Liver (tissue), 3 donors: ENCODE results near the gene C10orf95.

Experiments used
- GABPA ChIP-seq, 2 donors: IDR thresholded peaks in 1 of 2; conservative IDR thresholded peaks in 1 of 2; 2 replicates each; pipeline ENCODE4 v1.6.1; 2016; ENCODE audit warnings: antibody characterized with exemption in 2 of 2, mild to moderate bottlenecking in 1 of 2, moderate library complexity in 1 of 2
- SP1 ChIP-seq: IDR thresholded peaks from 2 replicates; pipeline ENCODE4 v1.6.1; 2018; ENCODE audit warnings: antibody characterized with exemption, mild to moderate bottlenecking
- TF ChIP-seq, protein P1 (sequence below): fragments of 150-350 bp; IDR thresholded peaks from 2 replicates; pipeline ENCODE4 v1.5.1; 2017; ENCODE audit warnings: improper control_type of control experiment, low read depth, low read length; ENCODE audit not compliant: missing input control
- TF ChIP-seq, protein P2 (sequence below): IDR thresholded peaks from 2 replicates; pipeline ENCODE4 v1.6.1; 2016; ENCODE audit warnings: antibody characterized with exemption, mild to moderate bottlenecking
- donor health status: healthy.
- donor health status: healthy.

DNA sequence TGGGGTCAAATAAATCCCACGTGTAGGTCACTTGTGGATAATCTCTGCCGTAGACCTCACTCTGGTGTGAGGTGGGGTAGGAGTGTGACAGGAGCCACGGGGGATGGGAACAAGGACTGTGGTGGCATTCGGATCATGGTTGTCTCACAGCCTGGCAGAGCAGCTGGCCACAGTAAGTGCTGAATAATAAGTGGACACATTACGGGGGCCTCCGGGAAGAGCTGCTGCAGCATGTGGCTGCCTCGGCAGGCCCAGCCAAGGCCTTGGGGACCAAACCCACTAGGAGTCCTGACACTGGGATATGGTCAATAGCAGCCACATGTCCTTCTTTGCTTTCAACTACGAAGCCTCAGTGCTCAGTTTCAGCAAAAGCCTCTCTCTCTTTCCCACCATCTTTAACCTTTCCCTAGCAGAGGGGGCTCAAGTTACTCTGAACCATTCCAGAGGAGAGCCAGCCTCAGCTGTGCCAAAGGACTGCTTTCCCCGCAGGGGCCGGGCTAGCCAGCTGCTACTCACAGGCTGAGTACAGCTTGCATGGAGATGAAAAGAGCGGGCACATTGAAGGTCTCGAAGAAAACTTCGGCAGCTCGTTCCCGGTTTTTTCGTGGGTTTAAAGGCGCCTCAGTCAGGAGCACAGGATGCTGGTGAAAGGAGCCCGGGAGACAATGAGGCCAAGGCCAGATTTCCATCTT, 33.9 kb upstream of the C10orf95 start:
- TF ChIP-seq, protein P1, sequence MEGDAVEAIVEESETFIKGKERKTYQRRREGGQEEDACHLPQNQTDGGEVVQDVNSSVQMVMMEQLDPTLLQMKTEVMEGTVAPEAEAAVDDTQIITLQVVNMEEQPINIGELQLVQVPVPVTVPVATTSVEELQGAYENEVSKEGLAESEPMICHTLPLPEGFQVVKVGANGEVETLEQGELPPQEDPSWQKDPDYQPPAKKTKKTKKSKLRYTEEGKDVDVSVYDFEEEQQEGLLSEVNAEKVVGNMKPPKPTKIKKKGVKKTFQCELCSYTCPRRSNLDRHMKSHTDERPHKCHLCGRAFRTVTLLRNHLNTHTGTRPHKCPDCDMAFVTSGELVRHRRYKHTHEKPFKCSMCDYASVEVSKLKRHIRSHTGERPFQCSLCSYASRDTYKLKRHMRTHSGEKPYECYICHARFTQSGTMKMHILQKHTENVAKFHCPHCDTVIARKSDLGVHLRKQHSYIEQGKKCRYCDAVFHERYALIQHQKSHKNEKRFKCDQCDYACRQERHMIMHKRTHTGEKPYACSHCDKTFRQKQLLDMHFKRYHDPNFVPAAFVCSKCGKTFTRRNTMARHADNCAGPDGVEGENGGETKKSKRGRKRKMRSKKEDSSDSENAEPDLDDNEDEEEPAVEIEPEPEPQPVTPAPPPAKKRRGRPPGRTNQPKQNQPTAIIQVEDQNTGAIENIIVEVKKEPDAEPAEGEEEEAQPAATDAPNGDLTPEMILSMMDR: no peak
- no peak for TF ChIP-seq GABPA (IDR thresholded peaks at IDR 0.05 in 1 of 2, conservative IDR thresholded peaks at IDR 0.05 in 1 of 2)
- no peak for TF ChIP-seq SP1
- TF ChIP-seq, protein P2, sequence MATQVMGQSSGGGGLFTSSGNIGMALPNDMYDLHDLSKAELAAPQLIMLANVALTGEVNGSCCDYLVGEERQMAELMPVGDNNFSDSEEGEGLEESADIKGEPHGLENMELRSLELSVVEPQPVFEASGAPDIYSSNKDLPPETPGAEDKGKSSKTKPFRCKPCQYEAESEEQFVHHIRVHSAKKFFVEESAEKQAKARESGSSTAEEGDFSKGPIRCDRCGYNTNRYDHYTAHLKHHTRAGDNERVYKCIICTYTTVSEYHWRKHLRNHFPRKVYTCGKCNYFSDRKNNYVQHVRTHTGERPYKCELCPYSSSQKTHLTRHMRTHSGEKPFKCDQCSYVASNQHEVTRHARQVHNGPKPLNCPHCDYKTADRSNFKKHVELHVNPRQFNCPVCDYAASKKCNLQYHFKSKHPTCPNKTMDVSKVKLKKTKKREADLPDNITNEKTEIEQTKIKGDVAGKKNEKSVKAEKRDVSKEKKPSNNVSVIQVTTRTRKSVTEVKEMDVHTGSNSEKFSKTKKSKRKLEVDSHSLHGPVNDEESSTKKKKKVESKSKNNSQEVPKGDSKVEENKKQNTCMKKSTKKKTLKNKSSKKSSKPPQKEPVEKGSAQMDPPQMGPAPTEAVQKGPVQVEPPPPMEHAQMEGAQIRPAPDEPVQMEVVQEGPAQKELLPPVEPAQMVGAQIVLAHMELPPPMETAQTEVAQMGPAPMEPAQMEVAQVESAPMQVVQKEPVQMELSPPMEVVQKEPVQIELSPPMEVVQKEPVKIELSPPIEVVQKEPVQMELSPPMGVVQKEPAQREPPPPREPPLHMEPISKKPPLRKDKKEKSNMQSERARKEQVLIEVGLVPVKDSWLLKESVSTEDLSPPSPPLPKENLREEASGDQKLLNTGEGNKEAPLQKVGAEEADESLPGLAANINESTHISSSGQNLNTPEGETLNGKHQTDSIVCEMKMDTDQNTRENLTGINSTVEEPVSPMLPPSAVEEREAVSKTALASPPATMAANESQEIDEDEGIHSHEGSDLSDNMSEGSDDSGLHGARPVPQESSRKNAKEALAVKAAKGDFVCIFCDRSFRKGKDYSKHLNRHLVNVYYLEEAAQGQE: no peak
